OCI-LY7 (cell line): Measurements from ENCODE around the gene MRPS10.

Experiments used
- CTCF ChIP-seq: fragments of 200-600 bp; sonication (generic); conservative IDR thresholded peaks from 2 replicates; pipeline ENCODE4 v1.5.1; 2014; ENCODE audit warnings: mild to moderate bottlenecking, antibody characterized with exemption, low read length, moderate library complexity, mixed read lengths
- EZH2phosphoT487 ChIP-seq: fragments of 200-600 bp; sonication (generic); IDR thresholded peaks from 2 replicates; pipeline ENCODE4 v1.6.1; 2018; ENCODE audit warnings: low read depth, borderline replicate concordance, mild to moderate bottlenecking, mixed run types, antibody characterized with exemption, low read length, moderate library complexity, mixed read lengths

GRCh38 chr6:42254505-42254904 lies 36.8 kb upstream of the MRPS10 start:
- TF ChIP-seq CTCF (no peak), EZH2phosphoT487 (no peak)
